ENCODE measurements around the gene HMCN2. TPM values are rescaled to one million over a fixed set of nuclear protein-coding genes. Genes with fewer than 3 reads are reported as not detected.
A peak's percentile ranks its signal among the peaks of the same experiment; 100 is the strongest.

HMCN2 gene
- total RNA-seq, 6 experiments from 2014 or later: under 0.01 to 0.05 (median 0.02) TPM; not detected in 3

DNA sequence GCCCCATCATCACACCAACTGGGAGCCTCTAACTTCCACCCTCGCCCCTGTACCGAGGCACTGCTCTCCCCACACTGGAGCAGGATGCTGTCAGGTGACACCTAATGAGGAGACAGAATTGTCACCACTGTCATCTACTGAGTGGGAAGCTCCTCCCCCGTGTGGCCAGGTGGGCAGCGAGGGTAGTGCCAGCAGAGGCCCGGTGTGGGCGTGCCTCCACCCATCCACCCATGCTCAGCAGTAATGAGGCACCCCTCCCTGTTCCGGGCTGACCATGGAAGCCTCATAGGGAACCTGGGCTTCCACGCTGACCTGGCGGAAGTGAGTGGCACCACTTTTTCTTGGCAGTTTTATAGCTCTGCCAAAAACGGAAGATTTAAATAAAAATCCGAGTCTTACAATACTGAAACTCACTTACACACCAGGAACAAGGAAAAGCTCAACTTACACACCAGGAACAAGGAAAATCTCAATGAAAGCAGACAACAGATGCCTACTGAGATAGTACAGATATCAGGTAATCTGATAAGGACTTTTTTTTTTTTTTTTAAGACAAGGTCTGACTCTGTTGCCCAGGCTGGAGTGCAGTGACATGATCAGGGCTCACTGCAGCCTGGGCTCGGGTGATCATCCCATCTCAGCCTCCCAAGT, 148.6 kb downstream of the HMCN2 start:
- no peaks in the 10 kb centered on the region for H3K36me3 Mint-ChIP-seq (ENCODE audit: low read depth)
- TF ChIP-seq, protein P1, sequence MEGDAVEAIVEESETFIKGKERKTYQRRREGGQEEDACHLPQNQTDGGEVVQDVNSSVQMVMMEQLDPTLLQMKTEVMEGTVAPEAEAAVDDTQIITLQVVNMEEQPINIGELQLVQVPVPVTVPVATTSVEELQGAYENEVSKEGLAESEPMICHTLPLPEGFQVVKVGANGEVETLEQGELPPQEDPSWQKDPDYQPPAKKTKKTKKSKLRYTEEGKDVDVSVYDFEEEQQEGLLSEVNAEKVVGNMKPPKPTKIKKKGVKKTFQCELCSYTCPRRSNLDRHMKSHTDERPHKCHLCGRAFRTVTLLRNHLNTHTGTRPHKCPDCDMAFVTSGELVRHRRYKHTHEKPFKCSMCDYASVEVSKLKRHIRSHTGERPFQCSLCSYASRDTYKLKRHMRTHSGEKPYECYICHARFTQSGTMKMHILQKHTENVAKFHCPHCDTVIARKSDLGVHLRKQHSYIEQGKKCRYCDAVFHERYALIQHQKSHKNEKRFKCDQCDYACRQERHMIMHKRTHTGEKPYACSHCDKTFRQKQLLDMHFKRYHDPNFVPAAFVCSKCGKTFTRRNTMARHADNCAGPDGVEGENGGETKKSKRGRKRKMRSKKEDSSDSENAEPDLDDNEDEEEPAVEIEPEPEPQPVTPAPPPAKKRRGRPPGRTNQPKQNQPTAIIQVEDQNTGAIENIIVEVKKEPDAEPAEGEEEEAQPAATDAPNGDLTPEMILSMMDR (IDR thresholded peaks at IDR 0.05): no peak

DNA sequence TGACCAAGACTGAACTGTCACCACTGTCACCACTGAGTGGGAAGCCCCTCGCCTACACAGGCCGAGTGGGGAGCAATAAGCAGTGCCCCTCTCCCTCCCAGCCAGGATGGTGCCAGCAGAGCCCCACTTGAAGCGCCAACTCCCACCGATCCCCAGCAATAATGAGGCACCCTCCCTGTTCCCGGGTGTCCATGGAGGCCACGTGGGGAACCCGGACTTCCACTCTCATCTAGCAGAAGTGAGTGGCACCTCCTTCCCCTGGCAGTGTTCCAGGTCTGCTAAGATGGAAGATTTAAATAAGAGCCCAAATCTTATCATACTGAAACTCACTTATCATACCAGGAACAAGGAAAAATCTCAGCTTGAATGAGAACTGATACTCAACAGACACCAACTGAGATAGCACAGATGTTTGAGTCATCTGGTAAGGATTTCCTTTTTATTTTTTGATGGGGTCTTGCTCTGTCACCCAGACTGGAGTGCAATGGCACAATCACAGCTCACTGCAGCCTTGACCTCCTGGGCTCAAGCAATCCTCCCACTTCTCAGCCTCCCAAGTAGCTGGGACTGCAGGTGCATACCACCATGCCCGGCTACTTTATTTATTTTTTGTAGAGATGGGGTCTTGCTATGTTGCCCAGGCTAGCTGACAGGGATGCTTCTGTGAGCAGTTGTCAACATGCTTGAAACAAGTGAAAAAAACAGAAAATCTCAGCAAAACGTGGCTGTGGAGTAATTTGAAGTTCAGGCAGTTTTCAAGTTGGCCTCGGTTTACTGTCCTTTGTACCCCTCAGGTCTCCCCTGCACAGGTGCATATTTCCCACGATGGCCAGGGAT, 149.6 kb downstream of the HMCN2 start:
- Mint-ChIP-seq H3K36me3 (ENCODE audit: low read depth) (no peaks in the 10 kb centered on the region), H3K4me1 (ENCODE audit: low read depth) (peaks cover 15% of the 10 kb centered on the region), H3K27ac (no peak overlapping the region), H3K27me3 (ENCODE audit: insufficient read depth) (peaks cover 22% of the 10 kb centered on the region), H3K4me3 (no peak overlapping the region), H3K9me3 (peaks cover 4% of the 10 kb centered on the region; the same call in 1 of the 2 replicates)
- no peak for DNase-seq
- TF ChIP-seq, protein P1 (IDR thresholded peaks at IDR 0.05): no peak

More for the DNA sequence above, 148.6 kb downstream of the HMCN2 start:
- Mint-ChIP-seq H3K4me1 (ENCODE audit: low read depth) (peaks cover 15% of the 10 kb centered on the region), H3K27me3 (ENCODE audit: insufficient read depth) (peaks cover 23% of the 10 kb centered on the region), H3K27ac (no peak overlapping the region), H3K9me3 (no peaks in the 10 kb centered on the region; the same call in 1 of the 2 replicates), H3K4me3 (no peak overlapping the region)
- no peak for DNase-seq

DNA sequence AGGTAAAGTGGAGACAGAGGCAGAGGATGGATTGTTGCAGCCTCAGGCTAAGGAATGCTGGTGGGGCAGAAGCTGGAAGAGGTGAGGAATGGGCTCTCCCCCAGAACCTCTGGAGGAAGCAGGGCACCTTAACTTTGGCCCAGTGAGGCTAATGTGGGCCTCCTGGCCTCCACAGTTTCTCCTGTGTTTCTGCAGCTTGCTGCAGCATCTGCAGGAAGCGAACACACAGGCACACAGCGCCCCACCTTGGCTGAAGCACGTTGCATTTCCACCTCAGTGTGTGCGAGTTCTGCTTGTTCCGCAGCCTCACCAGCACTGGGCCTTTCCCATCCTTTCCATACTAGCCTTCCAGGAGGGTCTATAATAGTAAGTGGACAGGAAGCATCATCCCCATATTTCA, 152.0 kb downstream of the HMCN2 start:
- DNase-seq: no peak

DNA sequence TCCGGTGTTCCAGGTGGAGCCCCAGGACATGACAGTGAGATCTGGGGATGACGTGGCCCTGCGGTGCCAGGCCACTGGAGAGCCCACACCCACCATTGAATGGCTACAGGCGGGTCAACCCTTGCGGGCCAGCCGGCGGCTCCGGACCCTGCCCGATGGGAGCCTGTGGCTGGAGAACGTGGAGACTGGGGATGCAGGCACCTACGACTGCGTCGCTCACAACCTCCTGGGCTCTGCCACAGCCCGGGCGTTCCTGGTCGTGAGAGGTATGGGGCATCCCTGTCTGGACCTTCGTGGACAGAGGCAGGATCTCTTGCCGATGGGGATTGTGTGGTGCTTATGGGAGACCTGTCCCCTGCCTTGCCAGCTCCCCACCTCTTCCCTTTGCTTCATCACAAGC, 153.2 kb downstream of the HMCN2 start:
- no peak overlapping the region for H3K27ac Mint-ChIP-seq
- TF ChIP-seq, protein P1 (IDR thresholded peaks at IDR 0.05): no peak
- peaks cover 13% of the 10 kb centered on the region for H3K4me1 Mint-ChIP-seq (ENCODE audit: low read depth)
- no peaks in the 10 kb centered on the region for H3K36me3 Mint-ChIP-seq (ENCODE audit: low read depth)
- no peak overlapping the region for H3K4me3 Mint-ChIP-seq
- H3K27me3 Mint-ChIP-seq (ENCODE audit: insufficient read depth): peaks cover 12% of the 10 kb centered on the region
- no peak for DNase-seq
- peaks cover 4% of the 10 kb centered on the region; the same call in 1 of the 2 replicates for H3K9me3 Mint-ChIP-seq

More for the DNA sequence above, 152.0 kb downstream of the HMCN2 start:
- TF ChIP-seq, protein P1 (IDR thresholded peaks at IDR 0.05): peak; percentile 40
- Mint-ChIP-seq H3K27ac (no peak overlapping the region), H3K36me3 (ENCODE audit: low read depth) (no peaks in the 10 kb centered on the region), H3K9me3 (peaks cover 4% of the 10 kb centered on the region; the same call in 1 of the 2 replicates), H3K4me3 (no peak overlapping the region), H3K4me1 (ENCODE audit: low read depth) (peaks cover 13% of the 10 kb centered on the region), H3K27me3 (ENCODE audit: insufficient read depth) (peaks cover 14% of the 10 kb centered on the region)

DNA sequence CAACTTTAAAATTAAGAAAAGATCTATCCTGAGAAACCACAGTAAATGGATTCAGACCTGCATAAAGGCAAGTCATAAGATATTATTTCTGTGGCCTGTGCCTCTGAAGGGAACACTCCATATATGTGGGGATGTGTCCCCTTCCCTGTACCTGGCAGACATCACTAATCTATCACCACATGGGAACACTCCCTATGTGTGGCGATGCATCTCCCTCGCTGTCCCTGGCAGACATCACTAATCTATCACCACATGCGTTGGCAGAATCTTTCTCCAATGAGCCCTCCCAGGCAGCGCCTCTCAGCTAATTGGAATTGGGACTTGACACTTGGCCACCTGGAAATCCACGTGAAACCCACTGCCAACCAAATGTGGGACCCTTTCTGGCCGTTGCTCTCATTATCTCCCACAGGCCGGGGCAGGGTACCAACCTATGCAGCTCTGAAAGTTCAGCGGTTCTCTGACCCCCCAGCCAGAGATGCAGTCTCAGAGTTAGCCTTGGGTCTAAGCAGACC, 154.0 kb downstream of the HMCN2 start:
- Mint-ChIP-seq H3K4me3 (no peak overlapping the region), H3K9me3 (peaks cover 4% of the 10 kb centered on the region; the same call in 1 of the 2 replicates), H3K27me3 (ENCODE audit: insufficient read depth) (peaks cover 8% of the 10 kb centered on the region), H3K4me1 (ENCODE audit: low read depth) (peaks cover 13% of the 10 kb centered on the region), H3K27ac (no peak overlapping the region), H3K36me3 (ENCODE audit: low read depth) (no peaks in the 10 kb centered on the region)
- TF ChIP-seq, protein P1 (IDR thresholded peaks at IDR 0.05): no peak
- DNase-seq: no peak
